GM20431 (cell line): ENCODE measurements around the gene C5orf46.

Experiments used
- in situ Hi-C: fragments of 300-500 bp; cut with MseI, MboI; formaldehyde crosslinking; loops from one replicate; pipeline ENCODE4 v1.15.0; 2020; ENCODE audit warnings: low sequenced_read_pairs; ENCODE audit not compliant: unreplicated experiment

The C5orf46 gene

GRCh38 chr5:147863454-147864158, 42.7 kb downstream of the C5orf46 start:
- in situ Hi-C loops = no loop called here

DNA sequence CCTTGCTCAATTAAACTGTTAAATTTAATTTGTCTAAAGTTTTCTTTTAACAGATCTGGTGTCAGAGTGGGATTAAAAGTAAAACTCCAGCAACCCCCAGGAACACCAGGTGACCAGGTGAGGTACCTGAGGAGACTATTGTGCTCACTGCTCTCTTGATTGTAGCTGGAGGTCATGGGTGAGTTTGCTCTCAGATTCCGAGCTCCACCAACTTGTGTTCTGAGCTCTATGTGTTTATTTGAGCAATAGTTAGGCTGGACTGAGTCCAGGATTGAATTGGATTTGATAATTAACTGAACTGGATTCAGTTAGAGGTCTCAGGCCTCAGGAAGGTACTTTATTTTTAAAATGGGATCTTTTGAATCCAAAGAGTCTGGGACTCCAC, 45.7 kb downstream of the C5orf46 start:
- in situ Hi-C loops = no loop called here

DNA sequence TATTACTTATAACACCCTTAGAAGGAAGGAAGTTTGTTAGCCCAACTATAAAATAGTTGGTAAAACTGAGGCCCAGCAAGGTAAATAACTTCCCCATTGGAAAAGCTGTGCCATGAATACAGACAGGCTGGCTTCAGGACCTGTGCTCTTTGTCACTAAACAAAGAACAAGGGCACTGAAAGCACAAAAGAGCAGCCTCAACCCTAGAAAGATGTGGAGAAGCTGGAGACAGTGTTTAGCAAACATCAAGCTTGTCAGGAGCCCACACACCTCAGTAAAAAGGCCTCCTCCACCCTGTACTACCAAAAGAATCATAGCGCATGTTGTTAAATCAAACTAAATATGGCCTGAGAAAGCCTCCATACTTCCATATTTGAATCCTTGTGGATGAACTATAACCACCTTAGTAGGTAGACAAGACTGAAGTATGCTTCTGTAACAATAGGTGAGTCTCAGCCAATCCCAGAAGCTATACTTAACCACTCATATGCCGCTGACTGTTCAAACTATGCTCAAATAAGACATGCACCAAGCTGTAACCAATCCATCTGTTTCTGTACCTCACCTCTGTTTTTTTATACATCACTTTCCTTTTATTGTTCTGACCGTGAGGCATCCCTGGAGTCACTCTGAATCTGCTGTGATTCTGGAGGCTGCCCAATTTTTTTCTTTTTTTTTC, 46.2 kb downstream of the C5orf46 start:
- in situ Hi-C loops = no loop called here

- in situ Hi-C loops = no loop called here
Measured at GRCh38 chr5:147858565-147858964, 47.8 kb downstream of the C5orf46 start.

DNA sequence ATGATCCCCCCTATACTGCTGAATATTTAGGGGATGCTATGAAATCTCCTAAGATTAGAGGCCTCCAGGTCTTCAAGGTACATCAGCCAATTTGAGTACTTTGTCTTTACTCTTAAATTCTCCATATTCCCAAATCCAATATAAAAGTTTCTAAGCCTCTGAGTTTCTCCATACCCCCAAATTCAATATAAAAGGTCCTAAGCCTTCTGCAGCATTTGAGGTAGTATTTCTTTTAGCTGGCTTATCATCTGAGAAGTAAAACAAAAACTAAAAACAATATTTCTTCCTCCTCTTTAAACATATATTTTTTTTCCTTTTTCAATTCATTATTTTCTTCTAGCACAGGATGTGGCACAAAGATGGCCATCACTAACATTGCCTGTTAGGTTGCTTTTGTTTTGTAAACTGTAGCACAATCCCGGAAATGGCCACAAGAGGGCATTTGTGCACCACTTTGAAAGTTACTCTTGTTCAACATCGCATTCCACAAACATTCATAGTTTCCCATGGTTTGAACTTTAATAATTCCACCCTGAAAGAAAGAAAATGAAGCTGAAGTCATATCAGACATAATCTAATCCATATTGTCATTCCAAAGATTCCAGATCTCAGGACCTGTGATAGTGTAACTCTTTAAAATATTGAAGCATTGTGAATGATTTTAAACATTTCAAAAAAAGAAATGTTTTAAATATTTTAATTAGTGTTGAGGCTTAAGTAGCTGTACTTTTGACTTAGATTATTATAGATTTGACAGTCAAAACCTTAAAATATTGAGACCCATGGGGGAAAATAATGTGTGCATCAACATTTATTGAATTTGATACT, 48.8 kb downstream of the C5orf46 start:
- in situ Hi-C loops = no loop called here

DNA sequence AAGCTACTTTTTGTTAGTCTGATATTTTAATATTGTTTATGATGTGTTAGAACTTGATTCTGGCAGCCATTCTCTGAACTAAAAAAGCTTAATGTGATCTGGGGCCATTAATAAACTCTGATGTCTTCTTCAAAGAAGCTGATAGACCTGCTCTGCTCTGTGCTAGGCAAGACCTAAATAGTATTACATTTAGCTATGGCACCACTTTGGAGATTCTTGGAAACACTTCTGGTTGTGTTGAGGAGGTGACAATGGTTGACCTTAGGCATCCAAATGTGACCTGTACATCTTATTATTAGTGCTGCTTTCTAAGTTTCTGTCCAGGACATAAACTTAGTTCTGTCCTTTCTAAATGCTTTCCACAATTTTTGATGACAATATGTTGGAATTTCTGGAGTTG, 49.5 kb downstream of the C5orf46 start:
- in situ Hi-C loops = no loop called here

DNA sequence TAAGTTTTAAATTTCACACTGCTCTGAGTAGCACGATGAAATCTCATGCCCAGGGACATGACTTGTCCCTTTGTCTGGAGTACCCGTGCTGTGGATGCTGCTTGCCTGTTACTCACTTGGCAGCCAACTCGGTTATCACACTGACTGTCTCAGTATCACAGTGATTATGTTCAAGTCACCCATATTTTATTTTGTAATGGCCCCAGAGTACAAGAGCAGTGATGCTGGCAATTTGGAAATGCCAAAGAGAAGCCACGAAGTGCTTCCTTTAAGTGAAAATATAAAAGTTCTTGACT, 50.6 kb downstream of the C5orf46 start:
- in situ Hi-C loops = no loop called here

GRCh38 chr5:147854894-147855773, 51.2 kb downstream of the C5orf46 start:
- in situ Hi-C loops = no loop called here

DNA sequence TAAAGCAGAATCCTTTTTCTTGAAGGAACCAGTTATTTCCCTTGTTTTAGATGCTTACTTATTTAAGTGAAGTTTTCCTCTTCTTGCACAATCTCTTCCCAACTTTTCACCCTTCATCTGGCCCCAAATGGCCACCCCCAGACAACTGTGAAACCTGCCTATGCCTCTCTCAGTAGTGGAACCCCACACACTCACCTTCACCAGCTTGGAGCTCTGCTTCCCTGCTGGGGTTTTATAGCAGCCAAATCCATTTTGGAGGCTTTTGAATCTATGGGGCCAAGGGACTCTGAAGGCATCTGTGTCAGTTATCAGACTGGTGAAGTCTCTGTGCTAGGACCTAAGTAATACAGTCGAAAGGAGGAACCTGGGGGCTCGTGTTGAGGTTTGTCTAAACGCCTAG, 52.0 kb downstream of the C5orf46 start:
- in situ Hi-C loops = no loop called here

GRCh38 chr5:147853372-147853987, 52.9 kb downstream of the C5orf46 start:
- in situ Hi-C loops = no loop called here

- in situ Hi-C loops = no loop called here
Measured at GRCh38 chr5:147852365-147852764, 54.0 kb downstream of the C5orf46 start.

- in situ Hi-C loops = no loop called here
Measured at GRCh38 chr5:147851578-147851977, 54.8 kb downstream of the C5orf46 start.

- in situ Hi-C loops = no loop called here
Measured at GRCh38 chr5:147849226-147849625, 57.1 kb downstream of the C5orf46 start.

DNA sequence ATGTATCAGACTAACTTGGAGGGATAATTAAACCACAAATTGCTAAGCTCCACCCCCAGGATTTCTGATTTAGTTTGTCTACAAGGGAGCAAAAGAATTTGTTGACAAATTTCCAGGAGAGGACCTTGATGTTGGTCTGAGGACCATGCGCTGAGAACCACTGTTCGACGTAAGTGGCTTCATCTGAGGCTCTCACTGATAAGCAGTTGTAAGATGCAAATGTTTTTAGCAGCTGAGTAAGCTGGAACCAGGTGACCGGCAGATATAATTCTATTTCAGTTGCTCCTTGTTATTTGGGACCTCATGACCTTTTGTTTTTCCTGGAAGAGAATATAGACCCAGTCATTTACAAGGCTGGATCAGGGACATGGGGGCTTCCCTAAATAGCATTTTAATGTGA, 60.7 kb downstream of the C5orf46 start:
- in situ Hi-C loops = no loop called here

- in situ Hi-C loops = no loop called here
Measured at GRCh38 chr5:147844846-147845245, 61.5 kb downstream of the C5orf46 start.

DNA sequence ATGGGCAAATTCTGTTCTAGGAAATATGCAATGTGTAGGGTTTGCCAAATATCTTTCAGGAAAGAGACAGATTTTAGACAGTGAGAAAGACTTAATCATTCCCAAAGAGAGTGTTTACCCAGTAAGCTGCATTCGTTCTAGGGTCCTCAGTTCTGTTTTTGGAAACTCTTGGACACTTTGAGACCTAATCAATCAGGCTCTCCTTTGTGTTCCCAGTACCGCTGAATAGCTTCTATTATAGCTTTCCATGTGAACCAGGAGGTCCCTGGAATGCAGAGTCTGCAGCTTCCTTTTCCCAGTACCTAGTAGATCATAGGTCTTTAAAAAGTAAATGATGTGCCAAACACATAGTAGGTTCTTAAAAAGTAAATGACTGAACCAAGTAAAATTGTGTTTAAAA, 63.5 kb downstream of the C5orf46 start:
- in situ Hi-C loops = no loop called here
